ENCODE results near the gene STT3A.
A peak's percentile ranks its signal among the peaks of the same experiment; 100 is the strongest.
"Not testable (repeated sequence)": the region's sequence is repeated elsewhere in the genome, so short reads cannot be mapped to it uniquely, and the experiment has no call there.

STT3A gene

DNA sequence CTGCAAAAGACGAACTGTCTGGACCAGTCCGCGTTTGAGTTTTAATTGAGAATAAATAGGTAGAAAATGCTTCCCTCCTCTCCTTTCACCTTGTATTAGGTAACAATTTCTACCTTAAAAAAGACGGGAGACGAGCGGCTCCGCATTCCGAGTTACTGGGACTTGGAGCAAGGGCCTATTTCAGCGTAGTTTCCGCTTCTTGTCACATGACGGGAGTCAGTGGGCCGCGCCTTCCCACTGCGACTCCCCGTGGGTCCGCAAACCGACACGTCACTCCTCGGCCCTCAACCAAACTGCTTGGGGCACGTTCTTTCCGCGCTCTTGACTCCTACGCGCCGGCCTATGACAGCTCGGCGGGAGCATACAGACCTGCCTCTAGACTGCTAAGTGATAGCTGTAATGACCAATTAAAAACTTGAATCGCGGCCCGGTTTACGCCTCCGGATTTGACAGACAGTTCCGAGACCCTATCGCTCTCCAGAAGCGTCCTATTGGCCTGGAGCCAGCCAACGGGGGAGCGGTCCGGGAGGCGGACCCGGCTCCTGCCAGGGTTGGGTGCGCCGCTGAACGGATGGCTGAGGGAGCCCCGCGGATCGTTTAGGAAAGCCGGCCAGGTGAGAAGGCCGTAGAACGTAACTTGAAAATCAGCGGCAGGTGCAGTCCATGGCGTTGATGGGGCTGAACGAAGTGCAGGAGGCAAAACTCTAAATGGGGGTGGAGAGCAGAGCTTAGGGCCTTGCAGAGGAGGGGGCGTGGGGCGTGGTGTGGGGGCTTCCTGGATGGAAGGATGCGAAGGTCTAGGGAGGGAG is at the start of gene STT3A:
STT3A (plus strand) TSS at position 548 of the 809 bp plus-strand sequence. CDS start 3,064 bp downstream, outside the sequence.
- peak; percentile 97 to 99 for DNase-seq

- DNase-seq, result no peak
Measured at GRCh38 chr11:125550780-125551179, 41.9 kb upstream of the STT3A start.

- no peak for DNase-seq
Measured at GRCh38 chr11:125551835-125552342, 40.8 kb upstream of the STT3A start.

GRCh38 chr11:125552927-125553326 is 39.7 kb upstream of the STT3A start:
- no peak for DNase-seq

GRCh38 chr11:125553357-125553756 is 39.3 kb upstream of the STT3A start:
- DNase-seq, result no peak

GRCh38 chr11:125554038-125554437 is 38.6 kb upstream of the STT3A start:
- no peak for DNase-seq

DNA sequence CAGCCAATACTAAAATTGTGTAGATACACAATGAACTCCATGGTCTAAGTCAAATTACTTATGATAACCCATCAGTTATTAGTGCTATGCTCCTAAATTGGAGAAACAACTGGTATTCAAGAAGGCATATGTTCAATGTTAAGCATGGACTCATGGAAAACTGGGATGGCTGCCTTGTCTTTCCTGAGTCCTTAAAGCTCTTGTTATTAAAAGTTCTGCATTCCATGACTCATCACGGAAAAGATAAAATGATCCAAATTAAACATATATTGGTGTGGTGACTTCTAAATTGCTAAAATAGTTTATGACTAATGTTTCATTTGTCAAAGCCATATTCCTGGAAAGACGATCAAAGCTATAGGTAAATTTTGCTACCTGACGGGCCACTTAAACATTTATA is 32.8 kb upstream of the STT3A start:
- no peak for DNase-seq

DNA sequence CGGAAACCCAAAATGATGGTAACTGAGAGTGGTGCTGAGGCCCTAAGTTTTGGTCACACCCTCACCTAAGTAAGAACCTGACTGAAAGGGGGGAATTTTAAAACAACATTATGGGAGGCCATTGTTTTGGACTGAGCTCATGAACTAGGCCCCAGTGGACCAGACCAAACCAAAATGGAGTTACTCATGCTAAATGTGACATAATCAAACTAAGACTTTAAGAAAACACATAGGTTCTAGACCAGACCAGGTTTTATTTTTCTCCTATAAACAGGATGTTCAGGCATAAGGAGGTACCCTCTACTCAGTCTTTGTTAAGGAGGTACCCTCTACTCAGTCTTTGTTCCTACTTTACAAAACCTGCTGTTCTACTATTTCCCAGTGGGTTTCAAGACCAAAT is 30.7 kb upstream of the STT3A start:
- no peak for DNase-seq

DNA sequence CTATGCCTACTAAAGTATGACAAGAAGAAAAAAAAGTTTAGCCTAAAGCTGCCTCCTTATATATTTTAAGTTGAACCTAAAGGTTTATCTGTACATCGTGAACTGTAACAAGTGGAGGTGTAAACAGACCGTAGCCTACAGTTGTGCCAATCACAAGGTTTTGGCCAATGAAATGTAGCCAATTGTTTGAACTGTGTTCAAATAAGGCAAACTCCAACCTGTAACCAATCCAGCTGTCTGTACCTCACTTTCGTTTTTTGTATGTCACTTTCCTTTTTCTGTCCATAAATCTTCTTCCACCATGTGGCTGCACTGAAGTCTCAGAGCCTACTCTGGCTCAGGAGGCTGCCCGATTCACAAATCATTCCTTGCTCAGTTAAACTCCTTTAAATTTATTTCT is 30.2 kb upstream of the STT3A start:
- no peak for DNase-seq

- DNase-seq, result no peak
Measured at GRCh38 chr11:125564357-125564756, 28.3 kb upstream of the STT3A start.

DNA sequence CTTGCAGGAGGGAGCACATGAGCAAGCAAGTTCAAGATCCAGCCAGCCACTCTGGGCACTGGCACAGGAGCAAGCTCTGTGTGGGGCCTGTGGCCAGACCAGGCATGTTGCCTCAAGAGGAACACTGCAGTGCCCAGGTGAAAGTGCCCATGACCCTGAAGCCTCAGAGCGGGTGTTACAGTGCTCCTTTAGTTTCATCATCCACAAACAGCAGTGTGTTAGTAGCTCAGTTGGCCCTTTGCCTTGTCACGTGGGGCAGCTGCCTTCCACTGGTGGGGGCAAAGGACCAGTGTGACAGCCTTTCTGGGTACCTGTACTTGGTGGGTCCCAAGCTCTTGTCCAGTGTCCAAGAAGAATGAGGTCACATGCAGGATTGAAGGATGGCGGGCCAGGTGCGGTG is 26.4 kb upstream of the STT3A start:
- DNase-seq, result no peak

DNA sequence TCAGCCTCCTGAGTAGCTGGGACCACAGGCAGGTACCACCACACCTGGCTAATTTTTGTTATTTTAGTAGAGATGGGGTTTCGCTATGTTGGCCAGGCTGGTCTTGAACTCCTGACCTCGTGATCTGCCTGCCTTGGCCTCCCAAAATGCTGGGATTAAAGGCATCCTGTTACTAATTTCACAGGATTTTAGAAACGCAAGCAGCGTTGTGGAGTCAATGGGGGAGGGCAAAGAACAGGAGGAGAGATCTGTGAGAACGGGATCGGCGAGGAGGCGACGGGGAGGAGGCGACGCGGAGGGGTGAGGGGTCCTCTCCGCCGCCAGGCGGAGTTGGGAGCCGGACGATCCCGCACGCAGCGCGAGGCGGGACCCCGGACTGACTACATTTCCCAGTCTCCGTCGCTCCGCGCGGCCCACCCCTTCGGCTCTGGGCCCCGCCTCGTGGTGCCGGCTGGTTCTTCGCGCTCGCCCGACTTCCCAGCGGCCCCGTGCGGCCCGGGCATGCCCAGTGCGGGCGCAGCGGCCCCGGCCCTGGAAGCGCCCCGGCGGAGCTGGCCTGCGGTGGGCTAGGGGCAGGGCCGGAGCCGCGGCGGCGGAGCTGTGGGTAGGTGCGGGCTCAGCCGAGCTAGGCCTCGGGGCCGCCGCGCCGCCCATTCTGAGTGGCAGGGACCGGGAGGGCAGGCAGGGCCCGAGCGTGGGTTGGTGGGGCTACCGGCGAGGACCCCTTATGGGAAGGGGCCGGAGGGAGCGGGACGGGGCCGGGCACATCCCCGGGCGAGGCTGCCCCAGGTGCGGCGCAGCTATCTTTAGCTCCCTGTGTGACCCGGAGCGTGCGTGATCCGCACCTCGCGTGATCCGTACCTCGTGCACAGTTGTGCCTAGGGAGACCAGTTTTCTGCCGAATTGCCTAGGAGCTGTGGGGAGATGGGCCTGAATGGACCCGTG is 23.4 kb upstream of the STT3A start, which contains the start of gene EI24:
EI24 (plus strand) TSS at position 508 of the 945 bp plus-strand sequence. CDS start 3,051 bp downstream, outside the sequence.
- peak; percentile 69 to 91 for DNase-seq

- peak in 1 of 2 experiments; percentile 35 for DNase-seq
Measured at GRCh38 chr11:125569915-125570621, 22.6 kb upstream of the STT3A start.

DNA sequence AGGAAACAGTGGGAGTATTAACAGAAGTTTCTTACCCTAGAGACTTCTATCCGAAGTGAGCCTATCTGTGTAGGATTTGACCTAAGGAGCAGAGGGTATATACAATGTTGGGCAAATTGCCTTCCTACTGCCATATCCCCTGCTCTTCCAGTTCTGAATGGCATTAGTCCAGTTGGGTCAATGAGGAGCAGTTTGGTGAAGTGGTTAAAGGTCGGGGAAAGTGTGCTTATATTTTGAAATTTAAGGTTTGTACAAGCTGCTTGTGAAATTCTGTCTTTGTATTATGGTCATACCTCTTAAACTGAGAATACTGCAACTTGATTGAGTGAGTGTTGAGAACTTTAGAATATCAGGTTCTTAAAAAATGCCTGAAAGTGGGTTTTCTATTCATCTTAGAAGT is 21.7 kb upstream of the STT3A start:
- no peak for DNase-seq

GRCh38 chr11:125572916-125573315 is 19.7 kb upstream of the STT3A start:
- no peak for DNase-seq

GRCh38 chr11:125577181-125577580 is 15.5 kb upstream of the STT3A start:
- DNase-seq, result not testable (repeated sequence)

GRCh38 chr11:125578783-125579182 is 13.9 kb upstream of the STT3A start:
- no peak for DNase-seq

GRCh38 chr11:125579811-125580210 is 12.8 kb upstream of the STT3A start:
- no peak for DNase-seq

- DNase-seq, result no peak
Measured at GRCh38 chr11:125583496-125583895, 9.2 kb upstream of the STT3A start.

DNA sequence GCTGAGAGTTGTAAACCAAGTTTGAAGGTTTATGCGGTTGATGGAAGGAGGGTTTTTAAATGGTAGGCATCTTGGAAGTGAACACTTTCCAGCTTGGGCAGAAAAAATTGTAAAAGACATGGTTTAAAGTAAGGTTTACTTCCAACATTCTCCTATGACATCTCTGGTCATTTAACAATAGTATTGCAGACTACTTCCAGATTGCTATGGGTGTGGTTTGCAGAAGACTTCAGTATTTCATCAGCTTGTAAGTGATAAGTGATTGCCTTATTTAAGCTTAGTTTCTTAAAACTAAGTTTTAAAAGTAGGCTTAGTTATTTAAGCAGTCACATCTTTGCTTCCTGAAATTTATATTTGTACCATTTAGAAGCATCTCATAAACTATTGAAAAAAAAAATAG is 7.2 kb upstream of the STT3A start:
- no peak for DNase-seq

DNA sequence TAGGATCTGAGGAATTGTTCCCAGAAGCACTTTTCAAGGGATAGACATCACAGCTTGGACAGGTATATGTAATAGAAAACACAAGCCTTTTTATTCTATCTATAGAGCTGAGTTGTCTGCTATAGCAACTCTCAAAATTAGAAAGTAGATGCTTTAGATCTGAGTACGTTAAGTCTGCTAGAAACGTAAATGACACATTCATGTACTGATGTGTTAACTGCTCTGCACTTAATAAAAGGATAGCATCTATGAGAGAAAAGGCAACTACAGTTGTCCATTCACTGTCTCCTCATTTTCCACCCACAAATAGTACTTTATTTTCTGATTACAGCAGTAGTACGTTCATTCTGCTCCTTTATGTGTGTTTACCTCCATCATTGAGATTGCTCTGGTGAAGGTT is 6.0 kb upstream of the STT3A start:
- no peak for DNase-seq

DNA sequence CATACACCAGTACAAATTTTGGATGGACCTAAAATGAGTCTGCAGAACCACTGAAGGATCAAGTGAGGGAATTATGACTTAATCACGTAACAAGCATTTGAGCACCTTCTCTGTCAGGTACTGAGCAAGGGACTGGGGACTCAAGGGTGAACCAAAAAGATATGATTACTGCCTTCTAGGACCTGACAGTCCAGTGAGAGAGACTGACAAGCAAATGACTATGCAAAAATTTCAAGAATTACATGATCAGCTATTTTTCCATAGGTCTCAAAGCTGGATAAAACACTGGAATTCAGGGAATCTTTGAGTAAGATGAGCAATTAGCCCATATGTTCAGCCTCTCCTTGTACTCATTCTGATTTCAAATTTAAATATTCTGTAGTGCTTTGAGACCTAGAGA is 5.2 kb upstream of the STT3A start:
- no peak for DNase-seq

DNA sequence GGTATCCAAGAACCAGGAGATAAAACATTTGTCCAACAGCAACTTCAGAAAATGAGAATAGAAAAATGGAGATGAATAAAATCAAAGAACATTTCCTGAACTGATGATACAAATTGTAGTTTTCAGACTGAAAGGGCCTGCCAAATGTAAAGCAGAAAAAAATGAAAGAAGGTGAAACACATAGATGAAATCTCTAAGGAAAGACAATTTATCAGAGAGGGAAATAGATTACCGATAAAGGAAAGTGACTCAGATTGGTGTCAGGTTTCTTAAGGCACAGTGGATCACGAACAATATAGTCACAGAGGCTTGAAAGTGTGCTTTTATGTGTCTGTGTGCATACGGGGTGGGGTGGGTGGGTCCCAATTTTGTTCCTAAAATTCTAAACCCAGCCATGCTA is 4.1 kb upstream of the STT3A start:
- no peak for DNase-seq
